ENCODE results near the gene FAM83G.

DNA sequence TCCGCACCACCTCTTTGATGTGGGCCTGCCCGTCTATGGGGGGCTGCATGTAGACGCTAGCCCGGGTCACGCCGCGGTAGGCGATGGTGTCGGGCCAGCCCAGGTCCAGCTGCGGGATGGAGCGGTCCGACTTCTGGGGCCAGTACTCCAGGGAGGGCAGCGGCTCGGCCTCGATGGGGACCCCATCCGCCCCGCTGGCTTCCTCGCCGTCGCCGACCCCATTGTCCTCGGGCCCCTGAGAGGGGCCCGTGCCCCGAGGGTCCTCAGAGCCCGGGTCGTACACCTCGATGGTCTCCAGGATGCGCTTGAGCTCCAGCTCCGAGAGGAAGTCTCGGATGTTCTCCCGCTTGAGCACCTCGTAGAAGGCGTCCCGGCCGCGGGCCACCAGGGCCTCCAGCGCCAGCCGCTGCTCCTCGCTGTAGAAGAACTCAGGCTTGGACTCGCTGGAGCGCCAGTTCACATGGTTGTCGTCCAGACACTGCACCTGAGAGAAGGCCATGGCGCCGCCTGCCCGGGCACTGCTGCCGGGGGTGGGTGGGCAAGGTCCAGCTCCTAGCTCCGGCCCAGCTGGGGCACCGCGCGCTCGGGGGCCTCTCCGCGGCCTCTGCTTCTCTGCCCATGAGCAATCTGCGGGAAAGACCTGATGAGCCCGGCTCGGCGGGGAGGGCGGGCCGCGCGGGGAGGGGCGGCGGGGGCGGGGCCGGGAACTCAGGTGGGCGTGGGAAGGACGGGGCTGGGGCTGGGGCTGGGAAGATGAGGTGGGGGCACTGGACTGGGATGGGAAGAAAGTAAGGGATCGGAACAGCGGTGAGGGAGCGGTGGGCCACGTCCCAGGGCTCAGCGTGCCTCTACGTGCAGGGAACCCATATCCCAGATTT lies 782 bp downstream of the FAM83G start:
- TF ChIP-seq POLR2A (IDR thresholded peaks at IDR 0.05; ENCODE audit: low read depth, low read length), result no peak
- no peak for TF ChIP-seq POLR2AphosphoS5 (IDR thresholded peaks at IDR 0.05; ENCODE audit: low read depth, low read length)
- no peak for TF ChIP-seq TAF1 (IDR thresholded peaks at IDR 0.05; ENCODE audit: borderline replicate concordance, low read depth, low read length)

Measured in GM12892 (cell line).